GM13977 (cell line): ENCODE data around the gene ZNF853.

ENCODE experiments used
- DNase-seq: peaks from one replicate; pipeline ENCODE4 v3.0.0; 2012; ENCODE audit warnings: low spot score
- CTCF ChIP-seq: IDR thresholded peaks from 2 replicates; pipeline ENCODE4 v1.5.1; 2012; ENCODE audit warnings: mild to moderate bottlenecking, control low read depth; ENCODE audit not compliant: insufficient read depth; ENCODE audit errors: extremely low read depth, missing control alignments
- in situ Hi-C: fragments of 300-500 bp; cut with MboI; formaldehyde crosslinking; loops from one replicate; pipeline ENCODE4 v1.12.0; 2022; ENCODE audit warnings: low sequenced_read_pairs, low pct_unique_long_range_greater_than_20kb, mixed read lengths, inconsistent platforms; ENCODE audit not compliant: unreplicated experiment

ZNF853 gene

GRCh38 chr7:6608081-6608480 lies 7.3 kb upstream of the ZNF853 start:
- no peak for DNase-seq
- in situ Hi-C loops = no loop called here
- TF ChIP-seq CTCF = no peak

GRCh38 chr7:6608794-6609193 lies 6.6 kb upstream of the ZNF853 start:
- no peak for DNase-seq
- no peak for TF ChIP-seq CTCF
- in situ Hi-C loops = no loop called here

- in situ Hi-C loops = no loop called here
- no peak for TF ChIP-seq CTCF
- DNase-seq = no peak
Observed at GRCh38 chr7:6612819-6613218, 2.6 kb upstream of the ZNF853 start.

GRCh38 chr7:6613706-6614105 lies 1.7 kb upstream of the ZNF853 start:
- DNase-seq = no peak
- TF ChIP-seq CTCF = no peak
- in situ Hi-C loops = no loop called here

GRCh38 chr7:6615723-6616555 lies 529 bp downstream of the ZNF853 start:
- no peak for DNase-seq
- TF ChIP-seq CTCF = no peak
- in situ Hi-C loops = no loop called here

- DNase-seq = no peak
- no peak for TF ChIP-seq CTCF
- in situ Hi-C loops = no loop called here
Observed at GRCh38 chr7:6616854-6617643, 1.6 kb downstream of the ZNF853 start.
